Keratinocyte (primary cell): ENCODE data around the gene PRKAA2.

Experiments
- CTCF ChIP-seq, 3 experiments: IDR thresholded peaks in 1 of 3; conservative IDR thresholded peaks in 1 of 3; optimal IDR thresholded peaks in 1 of 3; 2 replicates in 2 of 3; 3 replicates in 1 of 3; pipeline versions ENCODE3 to v1.5.1; 2011; ENCODE audit warnings: low read length in 3 of 3, mild to moderate bottlenecking in 3 of 3, moderate library complexity in 2 of 3, control low read depth in 1 of 3, inconsistent platforms in 1 of 3; ENCODE audit not compliant: insufficient read depth in 2 of 3; ENCODE audit errors: extremely low read depth in 1 of 3
- EZH2 ChIP-seq: IDR thresholded peaks from one replicate; pipeline ENCODE4 v1.6.1; 2012; ENCODE audit warnings: inconsistent platforms, mild to moderate bottlenecking, low read length, moderate library complexity

- TF ChIP-seq EZH2: no peak
- no peak for TF ChIP-seq CTCF (optimal IDR thresholded peaks at IDR 0.05 in 1 of 3, IDR thresholded peaks at IDR 0.05 in 1 of 3, conservative IDR thresholded peaks at IDR 0.05 in 1 of 3; ENCODE audit: extremely low read depth in 1 of 3, insufficient read depth in 2 of 3, low read length in 3 of 3)
Observed at GRCh38 chr1:56655991-56656613, 11.0 kb downstream of the PRKAA2 start.
